K562 (cell line): Measurements from ENCODE around the gene JSRP1. TPM values are rescaled to one million over a fixed set of nuclear protein-coding genes. Genes with fewer than 3 reads are reported as not detected.

Experiments used
- CAMTA2 ChIP-seq: fragments of 250-450 bp; sonication (Bioruptor Pico); conservative IDR thresholded peaks from 2 replicates; pipeline ENCODE4 v1.5.1; 2022
- GABPB2 ChIP-seq: fragments of 250-450 bp; sonication (Bioruptor Pico); conservative IDR thresholded peaks from 2 replicates; pipeline ENCODE4 v1.5.1; 2021; ENCODE audit warnings: mild to moderate bottlenecking
- HDAC3 ChIP-seq: fragments of 450-650 bp; IDR thresholded peaks from 2 replicates; pipeline ENCODE4 v1.6.1; 2018; ENCODE audit warnings: borderline replicate concordance, mild to moderate bottlenecking, moderate library complexity; ENCODE audit not compliant: partially characterized antibody
- KHSRP ChIP-seq: fragments of 450-650 bp; IDR thresholded peaks from 2 replicates; pipeline ENCODE4 v1.6.1; 2017
- KLF6 ChIP-seq: fragments of 250-450 bp; sonication (Bioruptor Pico); IDR thresholded peaks from 2 replicates; pipeline ENCODE4 v1.4.0; 2020; ENCODE audit warnings: mild to moderate bottlenecking, moderate library complexity, borderline replicate concordance
- MTA3 ChIP-seq: fragments of 450-650 bp; formaldehyde crosslinking; IDR thresholded peaks from 2 replicates; pipeline ENCODE4 v1.6.1; 2017; ENCODE audit warnings: mild to moderate bottlenecking, borderline replicate concordance
- MXI1 ChIP-seq: IDR thresholded peaks from 2 replicates; pipeline ENCODE4 v1.6.1; 2011; ENCODE audit warnings: low read depth, mild to moderate bottlenecking, improper control_type of control experiment, low read length
- OTX1 ChIP-seq: fragments of 450-650 bp; formaldehyde crosslinking; IDR thresholded peaks from 2 replicates; pipeline ENCODE4 v1.4.0; 2022; ENCODE audit warnings: mild to moderate bottlenecking
- POLR2B ChIP-seq: fragments of 450-650 bp; IDR thresholded peaks from 2 replicates; pipeline ENCODE4 v1.6.1; 2018; ENCODE audit warnings: low read depth; ENCODE audit not compliant: partially characterized antibody
- SMARCE1 ChIP-seq: fragments of 450-650 bp; IDR thresholded peaks from 2 replicates; pipeline ENCODE4 v1.7.1; 2016; ENCODE audit warnings: mild to moderate bottlenecking
- SRF ChIP-seq, 2 experiments: fragments of 250-450, 450-650 bp in 1 of 2; sonication (Bioruptor Pico) in 1 of 2; sonication (generic) in 1 of 2; formaldehyde crosslinking; IDR thresholded peaks; 2 replicates each; pipeline versions ENCODE4 v1.5.0 to v1.5.1; 2020 to 2022; ENCODE audit warnings: mild to moderate bottlenecking in 1 of 2, missing genetic modification reagents in 1 of 2
- TFAM ChIP-seq: fragments of 250-450 bp; sonication (Bioruptor Pico); conservative IDR thresholded peaks from 2 replicates; pipeline ENCODE4 v1.5.0; 2021; ENCODE audit warnings: mild to moderate bottlenecking, moderate library complexity
- ZNF124 ChIP-seq: sonication (generic); formaldehyde crosslinking; IDR thresholded peaks from 2 replicates; pipeline ENCODE4 v1.8.1; 2022; ENCODE audit warnings: missing genetic modification reagents
- ZNF57 ChIP-seq: fragments of 450-650 bp; formaldehyde crosslinking; IDR thresholded peaks from 2 replicates; pipeline ENCODE4 v1.4.0; 2020; ENCODE audit warnings: mild to moderate bottlenecking, moderate library complexity
- ZNF696 ChIP-seq: fragments of 250-450 bp; sonication (Bioruptor Pico); conservative IDR thresholded peaks from 2 replicates; pipeline ENCODE4 v1.4.0; 2020; ENCODE audit warnings: mild to moderate bottlenecking, moderate library complexity
- polyA plus RNA-seq, 8 experiments: library from polyadenylated mRNA; depleted of rRNA in 4 of 8; stranded (reverse) in 5 of 8; unstranded in 3 of 8; fragments of >200 nt; fragmentation: Nextera tagmentation in 2 of 8; fragmentation: Illumina TruSeq in 1 of 8; extraction: Ambion mirVana in 2 of 8; extraction: Trizol in 1 of 8; gene quantifications; 2 replicates each; pipeline versions ENCODE4 v1.2.1 to v1.2.3, GENCODE V29; 2011 to 2014; ENCODE audit warnings: inconsistent platforms in 1 of 8, missing spikeins in 1 of 8
- total RNA-seq, 7 experiments: library from RNA; depleted of rRNA in 6 of 7; stranded (reverse); fragments of >200 nt in 6 of 7; fragmentation: Illumina TruSeq in 2 of 7; extraction: Trizol in 2 of 7; gene quantifications; 2 replicates each; pipeline versions ENCODE4 v1.2.1 to v1.2.3, GENCODE V29; 2011 to 2021; ENCODE audit warnings: low replicate concordance in 1 of 7
- TF ChIP-seq, protein P1 (sequence below): sonication (generic); formaldehyde crosslinking; IDR thresholded peaks from 2 replicates; pipeline ENCODE4 v1.8.1; 2023; ENCODE audit warnings: missing genetic modification reagents, mild to moderate bottlenecking, borderline replicate concordance
- TF ChIP-seq, protein P2 (sequence below): sonication (generic); IDR thresholded peaks from 2 replicates; pipeline ENCODE4 v1.6.1; 2016
- TF ChIP-seq, protein P3 (sequence below): fragments of 450-650 bp; IDR thresholded peaks from 2 replicates; pipeline ENCODE4 v1.6.1; 2016; ENCODE audit warnings: borderline replicate concordance

The JSRP1 gene
- total and polyA plus RNA-seq, 9 of the 15 experiments (the other 6 are each of a cell fraction or from before 2014, with no cell fraction given): 0.08 to 1.2 (median 0.51) TPM; not detected in 4

DNA sequence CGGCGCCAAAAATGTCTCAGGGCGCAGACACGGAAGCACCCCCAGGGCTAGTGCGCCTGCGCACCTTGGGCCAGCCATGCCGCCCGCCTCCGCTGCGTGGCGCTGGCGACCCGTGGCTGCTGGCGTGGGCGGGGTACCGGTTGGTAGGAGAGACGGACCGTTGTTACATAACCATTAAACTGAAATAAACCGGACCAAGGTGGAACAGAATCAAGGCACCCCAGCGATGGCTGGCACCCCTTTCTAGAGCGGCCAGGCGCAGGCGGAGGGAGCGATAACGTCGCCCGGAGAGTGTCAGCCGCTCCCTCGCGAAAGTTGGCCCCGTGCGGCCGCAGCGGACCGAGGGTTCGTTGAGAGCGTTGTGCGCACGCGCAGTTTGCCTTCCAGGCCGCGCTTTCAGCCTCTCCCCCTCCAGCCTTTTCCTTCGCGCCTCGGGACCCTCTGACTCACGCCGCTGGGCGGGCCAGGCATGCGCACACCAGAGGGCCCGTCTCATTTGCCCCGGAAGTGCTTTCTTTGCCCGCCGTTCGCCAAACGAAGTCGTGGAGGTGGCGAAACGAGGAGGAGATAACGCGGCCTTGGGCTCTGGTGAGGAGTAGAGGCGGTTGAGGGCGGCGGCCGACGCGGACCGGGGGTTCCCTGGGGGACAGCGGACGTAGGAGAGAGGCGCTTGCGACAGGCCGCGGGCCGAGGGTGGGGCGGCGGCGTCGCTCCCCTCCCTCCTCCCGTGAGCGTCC is 19.7 kb downstream of the JSRP1 start, which contains the start of the genes PLEKHJ1 and SF3A2 (continued):
- TF ChIP-seq TFAM: no peak
- peak; percentile 100 for TF ChIP-seq MXI1
- no peak for TF ChIP-seq CAMTA2 (CRISPR knock-in tag)
- TF ChIP-seq ZNF57 (CRISPR knock-in tag): 0 out of 2 replicates have a peak, but pooled peaks have one; percentile 53
- TF ChIP-seq SMARCE1: 0 out of 2 replicates have a peak, but pooled peaks have one; percentile 8
- TF ChIP-seq, protein P1, sequence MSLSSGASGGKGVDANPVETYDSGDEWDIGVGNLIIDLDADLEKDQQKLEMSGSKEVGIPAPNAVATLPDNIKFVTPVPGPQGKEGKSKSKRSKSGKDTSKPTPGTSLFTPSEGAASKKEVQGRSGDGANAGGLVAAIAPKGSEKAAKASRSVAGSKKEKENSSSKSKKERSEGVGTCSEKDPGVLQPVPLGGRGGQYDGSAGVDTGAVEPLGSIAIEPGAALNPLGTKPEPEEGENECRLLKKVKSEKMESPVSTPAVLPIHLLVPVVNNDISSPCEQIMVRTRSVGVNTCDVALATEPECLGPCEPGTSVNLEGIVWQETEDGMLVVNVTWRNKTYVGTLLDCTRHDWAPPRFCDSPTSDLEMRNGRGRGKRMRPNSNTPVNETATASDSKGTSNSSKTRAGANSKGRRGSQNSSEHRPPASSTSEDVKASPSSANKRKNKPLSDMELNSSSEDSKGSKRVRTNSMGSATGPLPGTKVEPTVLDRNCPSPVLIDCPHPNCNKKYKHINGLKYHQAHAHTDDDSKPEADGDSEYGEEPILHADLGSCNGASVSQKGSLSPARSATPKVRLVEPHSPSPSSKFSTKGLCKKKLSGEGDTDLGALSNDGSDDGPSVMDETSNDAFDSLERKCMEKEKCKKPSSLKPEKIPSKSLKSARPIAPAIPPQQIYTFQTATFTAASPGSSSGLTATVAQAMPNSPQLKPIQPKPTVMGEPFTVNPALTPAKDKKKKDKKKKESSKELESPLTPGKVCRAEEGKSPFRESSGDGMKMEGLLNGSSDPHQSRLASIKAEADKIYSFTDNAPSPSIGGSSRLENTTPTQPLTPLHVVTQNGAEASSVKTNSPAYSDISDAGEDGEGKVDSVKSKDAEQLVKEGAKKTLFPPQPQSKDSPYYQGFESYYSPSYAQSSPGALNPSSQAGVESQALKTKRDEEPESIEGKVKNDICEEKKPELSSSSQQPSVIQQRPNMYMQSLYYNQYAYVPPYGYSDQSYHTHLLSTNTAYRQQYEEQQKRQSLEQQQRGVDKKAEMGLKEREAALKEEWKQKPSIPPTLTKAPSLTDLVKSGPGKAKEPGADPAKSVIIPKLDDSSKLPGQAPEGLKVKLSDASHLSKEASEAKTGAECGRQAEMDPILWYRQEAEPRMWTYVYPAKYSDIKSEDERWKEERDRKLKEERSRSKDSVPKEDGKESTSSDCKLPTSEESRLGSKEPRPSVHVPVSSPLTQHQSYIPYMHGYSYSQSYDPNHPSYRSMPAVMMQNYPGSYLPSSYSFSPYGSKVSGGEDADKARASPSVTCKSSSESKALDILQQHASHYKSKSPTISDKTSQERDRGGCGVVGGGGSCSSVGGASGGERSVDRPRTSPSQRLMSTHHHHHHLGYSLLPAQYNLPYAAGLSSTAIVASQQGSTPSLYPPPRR (CRISPR knock-in tag): no peak; the same call in 1 of the 2 replicates
- TF ChIP-seq GABPB2 (CRISPR knock-in tag): no peak
- no peak for TF ChIP-seq HDAC3
- peak; percentile 79; the same call in 1 of the 2 replicates for TF ChIP-seq MTA3
- no peak for TF ChIP-seq OTX1 (CRISPR knock-in tag)
- no peak; a peak in 1 of 4 replicates for TF ChIP-seq SRF (CRISPR knock-in tag; IDR thresholded peaks at IDR 0.05)
- TF ChIP-seq, protein P2, sequence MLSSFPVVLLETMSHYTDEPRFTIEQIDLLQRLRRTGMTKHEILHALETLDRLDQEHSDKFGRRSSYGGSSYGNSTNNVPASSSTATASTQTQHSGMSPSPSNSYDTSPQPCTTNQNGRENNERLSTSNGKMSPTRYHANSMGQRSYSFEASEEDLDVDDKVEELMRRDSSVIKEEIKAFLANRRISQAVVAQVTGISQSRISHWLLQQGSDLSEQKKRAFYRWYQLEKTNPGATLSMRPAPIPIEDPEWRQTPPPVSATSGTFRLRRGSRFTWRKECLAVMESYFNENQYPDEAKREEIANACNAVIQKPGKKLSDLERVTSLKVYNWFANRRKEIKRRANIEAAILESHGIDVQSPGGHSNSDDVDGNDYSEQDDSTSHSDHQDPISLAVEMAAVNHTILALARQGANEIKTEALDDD: no peak
- TF ChIP-seq POLR2B: peak; percentile 82
- no peak for TF ChIP-seq ZNF124 (CRISPR knock-in tag)
- no peak for TF ChIP-seq KHSRP
- no peak for TF ChIP-seq ZNF696 (CRISPR knock-in tag)
- peak; percentile 86; the same call in 1 of the 2 replicates for TF ChIP-seq KLF6 (CRISPR knock-in tag)
- TF ChIP-seq, protein P3, sequence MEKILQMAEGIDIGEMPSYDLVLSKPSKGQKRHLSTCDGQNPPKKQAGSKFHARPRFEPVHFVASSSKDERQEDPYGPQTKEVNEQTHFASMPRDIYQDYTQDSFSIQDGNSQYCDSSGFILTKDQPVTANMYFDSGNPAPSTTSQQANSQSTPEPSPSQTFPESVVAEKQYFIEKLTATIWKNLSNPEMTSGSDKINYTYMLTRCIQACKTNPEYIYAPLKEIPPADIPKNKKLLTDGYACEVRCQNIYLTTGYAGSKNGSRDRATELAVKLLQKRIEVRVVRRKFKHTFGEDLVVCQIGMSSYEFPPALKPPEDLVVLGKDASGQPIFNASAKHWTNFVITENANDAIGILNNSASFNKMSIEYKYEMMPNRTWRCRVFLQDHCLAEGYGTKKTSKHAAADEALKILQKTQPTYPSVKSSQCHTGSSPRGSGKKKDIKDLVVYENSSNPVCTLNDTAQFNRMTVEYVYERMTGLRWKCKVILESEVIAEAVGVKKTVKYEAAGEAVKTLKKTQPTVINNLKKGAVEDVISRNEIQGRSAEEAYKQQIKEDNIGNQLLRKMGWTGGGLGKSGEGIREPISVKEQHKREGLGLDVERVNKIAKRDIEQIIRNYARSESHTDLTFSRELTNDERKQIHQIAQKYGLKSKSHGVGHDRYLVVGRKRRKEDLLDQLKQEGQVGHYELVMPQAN: 0 out of 2 replicates have a peak, but pooled peaks have one; percentile 25
